GM19351 (cell line): ENCODE measurements around the gene ALDH1A3.

ENCODE experiments used
- ATAC-seq: cut with Tn5 transposase; IDR thresholded peaks from one replicate; pipeline ENCODE4 v1.9.1; 2021; ENCODE audit warnings: mild to moderate bottlenecking, moderate library complexity; ENCODE audit not compliant: unreplicated experiment

Gene ALDH1A3

DNA sequence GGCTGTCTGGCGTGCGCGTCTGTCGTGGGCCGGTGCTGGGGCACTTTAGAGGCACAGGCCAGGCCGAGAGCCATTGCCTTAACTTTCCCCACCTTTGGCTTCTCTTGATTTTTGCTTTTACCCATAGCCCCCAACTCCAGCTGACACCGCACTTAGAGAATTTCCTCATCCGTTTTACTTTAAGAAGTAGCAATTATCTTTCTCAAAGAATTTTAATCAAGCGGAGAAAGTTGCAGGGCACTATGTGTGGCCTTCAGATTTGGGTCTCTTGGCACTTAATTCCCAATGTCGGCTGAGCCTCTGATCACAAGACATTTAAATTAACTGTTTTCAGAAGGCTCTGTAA, 1.2 kb downstream of the ALDH1A3 start:
- ATAC-seq = no peak

GRCh38 chr15:100881573-100882336, 2.1 kb downstream of the ALDH1A3 start:
- ATAC-seq = no peak

GRCh38 chr15:100885116-100885515, 5.5 kb downstream of the ALDH1A3 start:
- no peak for ATAC-seq

DNA sequence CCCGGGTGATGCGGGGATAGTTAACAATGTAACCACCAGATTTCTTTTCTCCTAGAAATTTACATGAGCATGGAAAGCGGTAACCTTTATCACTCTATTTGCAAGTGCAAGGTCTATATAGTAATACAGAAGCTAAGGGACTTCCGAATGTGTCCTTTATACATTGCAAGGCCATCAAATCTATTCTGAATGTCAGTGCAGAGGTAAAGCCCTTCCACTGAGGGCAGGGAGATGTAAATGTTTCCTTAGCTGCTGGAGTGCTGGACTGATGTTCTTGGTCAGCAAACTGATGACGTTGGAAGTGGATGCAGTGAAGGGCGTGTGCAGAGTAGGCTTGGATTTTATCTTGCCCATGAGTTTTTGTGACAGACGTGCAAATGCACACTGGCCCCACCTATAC, 6.2 kb downstream of the ALDH1A3 start:
- ATAC-seq = no peak

DNA sequence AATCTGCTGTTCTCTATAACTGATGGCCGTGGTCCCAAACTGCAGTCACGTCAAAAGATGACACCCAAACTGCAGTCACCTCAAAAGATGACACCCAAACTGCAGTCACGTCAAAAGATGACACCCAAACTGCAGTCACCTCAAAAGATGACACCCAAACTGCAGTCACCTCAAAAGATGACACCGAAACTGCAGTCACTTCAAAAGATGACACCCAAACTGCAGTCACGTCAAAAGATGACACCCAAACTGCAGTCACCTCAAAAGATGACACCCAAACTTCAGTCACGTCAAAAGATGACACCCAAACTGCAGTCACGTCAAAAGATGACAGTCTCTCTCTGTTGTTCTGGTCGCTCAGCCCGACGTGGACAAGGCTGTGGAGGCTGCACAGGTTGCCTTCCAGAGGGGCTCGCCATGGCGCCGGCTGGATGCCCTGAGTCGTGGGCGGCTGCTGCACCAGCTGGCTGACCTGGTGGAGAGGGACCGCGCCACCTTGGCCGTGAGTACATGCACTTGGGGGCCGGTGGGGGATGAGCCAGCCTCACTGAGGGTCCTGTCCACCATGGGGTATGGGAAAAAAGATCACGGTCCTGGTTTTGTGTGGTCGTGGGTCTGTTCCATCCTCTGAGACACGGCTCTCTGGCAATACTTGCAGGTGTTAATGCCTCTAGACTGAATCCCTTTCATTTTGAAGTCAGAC, 7.7 kb downstream of the ALDH1A3 start:
- ATAC-seq = no peak

DNA sequence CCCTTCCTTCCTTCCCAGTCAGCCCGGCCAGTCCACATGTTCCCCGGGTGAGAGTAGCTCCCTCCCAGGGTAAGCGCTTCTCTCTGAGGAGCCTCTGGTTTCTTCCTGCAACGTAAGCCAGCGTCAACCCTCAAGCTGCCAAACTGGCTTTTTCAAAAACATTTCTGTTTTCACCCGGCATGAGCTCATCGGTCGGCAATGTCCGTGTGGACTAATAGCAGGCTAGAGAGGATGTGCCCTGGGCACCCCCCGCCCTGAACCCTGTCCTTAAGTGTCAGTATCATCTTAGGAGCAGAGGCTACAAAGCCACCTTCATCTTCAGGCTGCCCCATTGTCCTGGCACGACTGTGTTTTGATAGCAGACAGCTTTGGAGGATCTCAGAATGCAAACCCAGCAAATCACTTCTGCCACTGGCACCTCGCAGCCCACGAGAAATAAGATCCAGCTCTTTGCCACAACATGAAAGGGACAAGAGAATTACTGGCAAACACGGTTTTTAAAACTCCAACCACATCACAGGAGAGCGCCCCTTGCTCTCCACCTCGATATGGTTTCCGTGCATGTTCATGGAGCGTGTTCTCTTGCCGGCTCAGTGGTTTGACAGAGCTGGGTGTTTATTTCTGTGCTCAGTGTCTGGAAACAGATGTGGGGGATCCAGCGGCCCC, 9.9 kb downstream of the ALDH1A3 start:
- no peak for ATAC-seq

- ATAC-seq = no peak
Measured at GRCh38 chr15:100890051-100890720, 10.6 kb downstream of the ALDH1A3 start.

- ATAC-seq = no peak
Measured at GRCh38 chr15:100890850-100891249, 11.2 kb downstream of the ALDH1A3 start.

DNA sequence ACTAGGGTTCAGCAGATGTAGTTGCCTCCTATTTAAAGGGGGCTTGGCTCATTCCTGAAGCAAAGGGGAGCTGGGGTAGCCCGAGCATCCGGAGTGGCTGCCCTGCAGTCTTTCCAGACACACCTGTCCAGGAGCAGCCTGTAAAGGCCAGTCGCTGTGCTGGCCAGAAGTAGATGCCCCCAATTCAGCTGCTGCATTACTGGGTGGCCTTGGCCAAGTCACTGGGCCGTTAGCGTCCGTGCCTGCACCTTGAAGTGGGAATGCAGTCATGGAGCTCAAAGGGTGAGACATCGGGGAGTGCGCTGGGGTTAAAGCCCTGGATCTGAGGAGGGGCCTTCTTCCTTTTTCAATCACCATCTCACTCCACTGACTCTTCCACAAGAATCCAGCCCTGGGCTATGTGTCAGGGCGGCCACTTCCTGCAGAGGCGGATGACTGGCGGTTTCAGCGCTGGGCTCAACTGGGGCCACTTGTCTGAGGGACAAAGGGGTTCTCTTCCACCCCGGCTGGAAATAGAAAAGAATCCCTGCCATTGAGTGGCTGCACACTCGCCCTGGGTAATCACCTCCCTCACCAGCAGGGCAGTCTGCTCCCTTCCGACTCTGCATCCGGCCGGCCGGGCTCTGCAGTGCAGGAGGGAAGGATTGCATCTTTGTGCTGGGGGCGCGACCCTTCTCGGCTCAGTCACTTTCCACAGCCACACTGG, 11.8 kb downstream of the ALDH1A3 start:
- no peak for ATAC-seq

DNA sequence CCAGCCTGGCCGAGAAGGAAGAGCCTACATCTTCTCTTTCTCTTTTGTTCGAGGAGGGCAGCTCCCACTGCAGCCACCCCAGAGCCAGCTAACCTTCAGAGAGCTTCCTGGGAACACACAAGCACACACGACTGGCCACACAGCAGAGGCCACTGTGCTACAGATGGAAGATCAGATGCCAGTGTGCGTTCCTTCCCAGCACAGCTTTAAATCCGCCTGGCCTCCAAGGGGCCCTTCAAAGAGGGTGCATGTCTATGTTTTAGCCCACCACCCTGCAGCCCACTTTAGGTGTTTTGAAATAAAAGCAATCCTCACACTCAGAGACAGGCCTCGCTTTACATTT, 12.4 kb downstream of the ALDH1A3 start:
- no peak for ATAC-seq

- no peak for ATAC-seq
Measured at GRCh38 chr15:100893261-100893963, 13.8 kb downstream of the ALDH1A3 start.

DNA sequence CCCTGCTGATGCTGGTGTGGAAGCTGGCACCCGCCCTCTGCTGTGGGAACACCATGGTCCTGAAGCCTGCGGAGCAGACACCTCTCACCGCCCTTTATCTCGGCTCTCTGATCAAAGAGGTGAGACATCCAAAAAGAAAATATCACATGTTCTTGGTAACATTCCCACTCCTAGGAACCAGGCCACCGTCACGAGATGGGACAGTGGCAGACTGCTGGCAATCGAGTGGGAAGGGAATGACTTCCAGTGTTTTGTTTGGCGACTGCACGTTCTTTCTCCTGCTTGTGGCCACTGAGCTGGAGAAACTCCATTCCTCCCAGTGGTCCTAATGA, 14.3 kb downstream of the ALDH1A3 start:
- no peak for ATAC-seq

GRCh38 chr15:100895721-100896120, 16.1 kb downstream of the ALDH1A3 start:
- ATAC-seq = no peak

DNA sequence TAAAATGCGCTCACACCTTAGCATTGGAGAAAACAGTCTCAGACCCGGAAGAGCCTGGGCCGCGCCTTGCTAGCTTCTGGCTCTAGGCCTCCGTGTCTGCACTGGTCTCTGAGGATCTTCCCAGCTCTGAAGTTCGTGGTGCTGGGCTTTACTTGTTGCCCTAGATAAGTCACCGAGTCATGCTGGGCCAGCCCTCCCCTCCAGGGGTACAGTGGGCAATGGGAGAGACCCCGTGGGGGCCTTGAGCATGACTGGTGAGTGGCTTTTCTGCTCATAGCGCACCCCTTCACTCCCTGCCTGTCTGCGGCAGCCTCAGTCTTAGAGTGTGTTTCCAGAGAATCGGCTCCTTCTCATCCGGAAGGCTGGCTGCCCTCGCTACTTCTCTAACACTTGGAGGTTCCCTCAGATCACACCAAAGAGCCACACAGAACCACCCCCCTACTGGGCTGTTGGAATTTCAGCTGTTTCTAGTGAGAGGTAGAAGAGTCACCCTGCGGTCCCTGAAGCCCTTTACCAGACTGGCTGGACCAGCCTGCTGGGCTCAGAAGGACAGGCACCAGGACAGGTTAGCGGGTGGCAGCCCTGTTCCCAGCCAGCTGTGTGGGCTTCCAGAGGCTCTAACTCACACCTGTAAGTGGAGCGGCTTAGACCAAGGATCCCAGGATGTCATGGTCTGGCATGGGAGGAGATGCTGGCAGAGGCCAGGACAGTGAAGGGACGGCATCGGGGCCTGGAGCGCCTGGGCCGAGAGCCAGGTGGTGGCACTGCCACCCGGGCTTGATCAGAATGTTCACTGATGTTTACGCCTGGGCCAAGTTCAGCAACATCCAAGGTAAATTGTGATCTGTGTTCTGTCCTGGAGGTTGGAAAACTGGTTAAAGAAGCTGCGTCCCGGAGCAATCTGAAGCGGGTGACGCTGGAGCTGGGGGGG, 17.9 kb downstream of the ALDH1A3 start:
- no peak for ATAC-seq

- no peak for ATAC-seq
Measured at GRCh38 chr15:100898152-100898490, 18.5 kb downstream of the ALDH1A3 start.

DNA sequence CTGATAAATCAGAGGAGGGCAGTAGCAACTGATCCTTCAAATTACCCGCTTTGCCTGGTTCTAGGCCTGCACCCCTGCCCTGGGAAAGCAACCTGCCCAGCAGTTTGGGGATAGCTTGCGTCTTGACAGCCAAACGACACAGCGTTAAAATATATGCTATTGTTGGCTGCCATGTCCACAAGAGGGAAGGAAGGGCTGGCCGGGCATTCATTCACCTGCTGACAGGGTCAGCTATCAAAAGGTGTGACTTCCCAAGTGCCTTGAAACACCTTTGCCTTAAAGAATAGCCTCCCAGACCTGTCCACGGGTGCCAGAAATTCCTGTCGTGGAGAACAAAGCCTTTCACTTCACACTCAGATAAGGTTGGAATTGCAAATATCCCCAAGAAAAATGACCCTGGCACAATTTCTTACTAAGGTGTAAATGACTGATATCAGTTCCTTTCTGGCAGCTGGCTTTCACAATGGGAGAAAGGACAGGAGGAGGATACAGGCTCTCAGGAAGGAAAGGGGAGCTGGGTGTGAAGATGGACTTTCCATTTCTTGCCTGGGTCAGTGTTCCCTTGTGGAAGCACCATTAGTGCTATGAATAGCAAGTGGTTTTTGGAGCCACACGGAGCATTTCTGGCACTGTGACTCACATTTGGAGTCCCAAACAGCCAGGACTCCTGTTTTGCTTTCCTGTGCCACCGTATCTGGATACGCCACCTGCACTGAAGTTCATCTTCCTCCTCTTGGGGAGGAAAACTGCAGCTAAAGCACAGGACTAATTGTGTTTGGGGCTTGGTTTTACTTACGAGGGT, 19.2 kb downstream of the ALDH1A3 start:
- no peak for ATAC-seq

- no peak for ATAC-seq
Measured at GRCh38 chr15:100899601-100900000, 20.0 kb downstream of the ALDH1A3 start.

DNA sequence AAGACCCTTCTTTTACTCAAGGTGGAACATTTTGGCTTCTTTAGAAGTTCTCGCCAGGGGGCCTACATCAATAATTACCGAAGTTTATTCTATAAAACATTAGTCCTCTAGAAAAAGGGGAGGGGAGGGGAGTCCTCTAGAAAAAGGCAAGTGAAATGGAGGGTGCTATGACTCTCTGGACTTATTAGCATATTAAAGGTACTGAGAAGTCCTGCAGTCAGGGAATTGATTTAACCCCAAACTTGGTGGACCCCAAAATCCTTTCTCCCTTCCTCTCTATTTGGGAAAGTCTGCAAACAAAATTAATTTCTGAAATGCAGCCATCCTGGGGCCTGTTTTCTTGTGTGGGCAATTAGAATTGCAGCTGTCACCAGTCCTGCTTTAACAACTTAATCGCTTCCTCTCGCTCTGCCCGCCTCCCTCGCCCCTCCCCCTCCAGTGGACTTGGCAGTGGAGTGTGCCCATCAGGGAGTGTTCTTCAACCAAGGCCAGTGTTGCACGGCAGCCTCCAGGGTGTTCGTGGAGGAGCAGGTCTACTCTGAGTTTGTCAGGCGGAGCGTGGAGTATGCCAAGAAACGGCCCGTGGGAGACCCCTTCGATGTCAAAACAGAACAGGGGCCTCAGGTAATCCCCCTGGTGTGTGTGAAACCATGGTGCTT, 20.6 kb downstream of the ALDH1A3 start:
- no peak for ATAC-seq
